AG08395 (cell line): ENCODE data around the gene CFAP299.

ENCODE experiments used
- DNase-seq: peaks from one replicate; pipeline ENCODE4 v3.0.0; 2012; ENCODE audit warnings: mixed read lengths, low spot score

CFAP299 gene

DNA sequence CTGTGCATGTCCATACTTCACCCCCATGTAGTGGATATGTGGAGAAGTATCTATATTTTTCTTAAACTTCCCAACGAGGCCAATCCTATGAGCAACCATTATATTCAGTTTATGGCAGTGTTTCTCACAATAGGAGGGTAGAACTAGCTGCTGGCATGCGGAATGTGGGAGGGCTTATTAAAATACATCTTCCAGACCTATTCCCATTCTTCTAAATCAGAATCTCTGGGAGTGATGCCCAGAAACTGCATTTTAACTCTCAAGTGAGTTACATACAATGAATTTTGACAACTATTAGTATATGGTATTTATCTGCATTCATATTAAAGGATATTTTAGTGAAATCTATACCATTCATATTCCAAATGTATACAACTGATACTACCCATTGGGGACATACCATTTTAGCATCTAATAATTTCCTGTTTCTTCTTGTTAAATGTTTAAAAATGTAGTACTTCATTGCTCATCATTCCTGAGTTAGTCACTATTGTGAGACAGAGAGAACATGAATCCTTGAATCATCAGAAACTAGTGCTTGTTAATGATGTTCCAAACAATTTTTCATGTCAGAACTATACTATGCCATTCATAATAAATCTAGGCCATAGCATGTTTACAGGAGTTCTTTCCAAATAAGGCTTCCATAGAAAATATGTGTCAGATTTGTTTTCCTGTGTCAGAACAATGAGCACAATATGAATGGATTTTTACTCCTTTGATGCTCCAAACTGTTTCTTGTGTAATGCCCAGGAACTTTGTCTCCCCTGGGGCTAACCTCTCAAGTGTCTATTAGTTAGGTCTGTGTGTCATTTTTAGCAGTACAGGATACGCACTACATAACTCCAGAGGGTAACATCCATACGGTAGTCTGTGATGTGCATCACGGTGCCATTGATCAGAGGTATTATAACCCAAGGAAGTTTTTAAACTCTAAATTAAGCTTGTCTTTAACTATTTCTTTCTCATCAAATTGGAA lies 496.1 kb downstream of the CFAP299 start:
- DNase-seq: peak; percentile 3

DNA sequence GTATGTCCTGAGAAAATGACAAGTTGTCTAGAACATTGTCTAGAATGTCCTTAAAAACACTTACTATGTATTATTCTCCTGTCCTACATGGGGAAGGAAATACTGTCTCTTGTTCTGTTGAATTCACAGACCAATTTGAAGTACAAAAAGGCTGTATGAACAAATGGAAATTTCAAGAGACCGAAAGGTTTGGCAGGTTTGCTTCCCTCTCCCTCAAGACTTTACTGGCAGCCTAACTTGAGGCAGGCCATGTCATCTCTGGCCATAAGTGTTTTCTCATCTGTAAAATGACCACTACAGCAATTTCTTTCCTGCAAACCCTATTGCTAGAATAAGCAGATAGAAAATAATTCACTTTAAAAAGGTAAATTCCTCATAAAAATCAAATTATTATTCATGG lies 503.8 kb downstream of the CFAP299 start:
- DNase-seq: no peak

DNA sequence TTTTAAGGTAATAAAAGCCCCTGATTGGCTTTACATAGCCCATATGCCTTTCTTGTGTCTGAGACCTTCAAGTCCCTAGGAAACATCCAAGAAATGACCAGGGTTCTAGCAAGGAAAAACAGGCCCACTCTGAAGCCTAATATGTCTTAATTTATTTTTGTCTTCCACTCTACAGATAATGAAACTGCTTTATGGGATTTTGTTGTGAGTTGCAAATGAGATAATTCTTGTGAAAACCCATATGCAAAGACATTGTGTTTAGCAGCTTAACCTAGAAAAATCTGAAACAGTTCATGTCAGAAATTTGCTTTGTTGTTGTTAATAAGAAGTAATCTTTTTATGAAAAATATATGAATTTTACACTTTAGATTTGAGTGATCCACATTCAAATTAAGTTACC lies 504.3 kb downstream of the CFAP299 start:
- DNase-seq: no peak

DNA sequence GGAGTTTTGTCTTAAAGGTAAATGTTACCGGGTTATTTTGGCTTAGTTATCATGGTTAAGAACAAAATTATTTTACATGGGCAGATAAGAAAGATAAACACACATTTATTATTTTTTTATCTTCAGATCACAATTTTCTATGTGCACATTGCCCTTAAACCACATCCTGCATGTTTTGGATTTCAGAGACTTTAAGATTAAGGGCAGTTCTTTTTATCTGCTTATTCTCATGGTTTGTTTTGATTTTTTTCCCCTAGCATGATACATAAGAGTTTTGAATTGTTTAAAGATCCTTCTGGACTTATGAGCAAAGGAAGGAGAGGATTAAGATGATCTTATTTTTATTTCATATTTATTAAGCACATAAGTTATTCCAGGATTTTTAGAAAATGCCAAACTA lies 504.9 kb downstream of the CFAP299 start:
- DNase-seq: no peak

DNA sequence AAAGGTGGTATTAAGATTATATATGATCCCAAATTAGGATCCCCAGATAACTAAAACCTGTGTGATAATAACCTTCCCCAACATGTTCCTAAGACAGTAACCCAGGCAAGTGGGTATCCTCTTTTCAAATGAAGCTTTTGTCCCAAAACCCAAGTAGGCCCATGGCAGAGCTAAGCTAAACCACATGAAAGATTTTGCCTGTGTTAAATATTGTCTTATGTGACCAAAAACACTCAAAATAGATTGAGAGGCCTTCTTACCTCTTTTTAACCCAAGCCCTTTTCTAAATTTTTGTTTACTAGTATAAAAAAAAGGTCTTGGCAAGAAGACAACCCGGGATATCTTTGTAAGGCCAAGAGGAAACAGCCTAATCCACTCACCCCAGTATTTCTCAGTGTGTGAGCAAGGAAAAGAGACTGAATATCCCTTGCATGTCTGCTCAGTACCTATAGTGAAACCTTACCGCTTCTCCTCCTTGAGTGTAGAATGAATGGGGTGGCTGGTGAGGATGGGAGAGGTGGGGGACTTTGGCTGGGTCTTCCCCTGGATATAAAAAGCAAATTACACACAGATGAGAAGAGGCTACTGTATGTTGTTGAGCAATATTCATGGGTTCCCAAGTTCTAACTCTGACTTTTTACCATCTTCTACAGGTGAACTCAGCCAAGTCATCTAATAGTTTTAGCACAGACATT lies 506.2 kb downstream of the CFAP299 start:
- DNase-seq: no peak

DNA sequence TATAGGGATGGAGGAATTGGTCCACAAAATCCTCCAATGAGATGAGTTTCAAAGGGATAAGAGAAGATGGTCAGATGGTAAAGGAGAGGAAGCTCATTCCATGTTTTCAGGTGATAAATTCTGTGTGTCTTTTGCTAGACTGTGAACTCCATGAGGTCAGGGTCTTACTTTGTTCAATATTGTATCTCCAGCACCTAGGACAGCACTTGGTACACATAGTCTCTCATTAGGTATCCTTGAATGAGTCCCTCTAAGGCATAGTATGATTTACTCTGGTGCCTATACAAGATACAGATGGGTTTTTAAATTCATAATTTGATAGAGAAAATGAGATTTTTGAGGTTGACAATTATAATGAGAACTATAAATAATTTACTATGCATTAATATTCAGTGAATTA lies 510.7 kb downstream of the CFAP299 start:
- no peak for DNase-seq

DNA sequence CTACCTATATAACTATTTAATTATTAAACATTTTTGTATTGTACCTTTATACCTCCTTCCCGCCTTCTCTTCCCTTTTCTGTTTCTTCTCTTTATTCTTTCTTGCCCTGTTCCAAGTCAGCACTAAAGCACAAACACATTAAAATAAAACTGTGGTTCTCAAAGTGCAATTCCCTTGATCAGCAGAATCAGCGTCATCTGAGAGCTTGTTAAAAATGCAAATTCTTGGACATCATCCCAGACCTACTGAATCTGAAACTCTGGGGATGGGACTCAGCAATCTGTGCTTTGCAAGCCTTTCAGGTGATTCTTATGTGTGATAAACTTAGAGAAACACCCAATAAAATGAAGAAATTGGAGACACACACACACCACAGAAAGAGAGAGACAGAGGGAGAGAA lies 516.5 kb downstream of the CFAP299 start:
- no peak for DNase-seq

DNA sequence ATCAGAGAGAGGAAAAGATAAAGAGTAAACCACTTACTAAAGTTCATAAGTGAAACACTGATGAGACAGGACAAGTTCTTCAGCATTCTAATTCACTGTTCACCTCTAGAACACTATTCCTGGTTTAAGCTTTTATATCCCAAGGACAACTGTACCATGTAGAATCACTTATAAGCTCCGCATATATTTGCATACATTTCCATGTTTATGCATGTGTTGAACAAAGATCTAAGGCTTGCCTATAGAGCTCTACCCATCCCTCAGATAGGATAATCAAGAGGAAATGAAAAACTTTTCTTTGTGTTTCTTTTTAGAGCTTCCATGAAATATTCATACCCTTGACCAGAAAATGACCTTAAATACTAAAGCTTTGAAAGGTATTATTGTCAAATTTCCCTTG lies 538.0 kb downstream of the CFAP299 start:
- DNase-seq: no peak

DNA sequence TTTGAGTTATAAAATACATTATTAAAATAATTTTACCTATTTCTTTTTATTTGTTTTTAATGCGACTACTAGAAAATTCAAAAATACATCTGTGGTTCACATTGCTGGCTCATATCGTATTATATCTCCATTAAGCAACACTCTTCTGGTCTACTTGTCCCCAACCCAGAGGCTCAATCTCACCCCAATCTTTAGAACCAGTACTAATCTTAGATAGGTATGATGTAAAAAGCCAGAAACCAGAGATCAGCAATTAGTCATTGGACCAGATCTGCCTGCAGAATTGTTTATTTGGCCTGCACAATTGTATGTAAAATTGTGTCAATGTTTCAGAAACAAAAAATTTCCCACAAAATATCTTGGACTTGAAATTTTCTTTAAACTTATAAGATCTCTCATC lies 539.4 kb downstream of the CFAP299 start:
- no peak for DNase-seq

DNA sequence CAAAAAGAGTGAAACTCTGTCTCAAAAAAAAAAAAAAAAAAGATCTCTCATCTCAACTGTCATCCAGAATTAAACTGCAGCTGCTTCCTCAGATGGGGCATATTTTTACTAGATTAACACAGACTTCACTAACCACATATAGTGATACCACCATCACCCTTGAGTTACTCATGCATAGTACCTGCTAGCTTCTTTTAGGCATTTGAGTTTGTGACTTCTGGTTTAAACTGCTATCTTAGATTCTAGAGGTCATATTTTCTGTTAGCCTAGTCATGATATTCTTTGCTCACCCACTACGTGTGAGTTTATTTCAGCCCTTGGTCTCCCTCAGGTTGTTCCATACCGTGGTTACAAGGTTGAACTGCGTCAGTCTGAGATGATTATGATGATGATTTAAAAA lies 540.1 kb downstream of the CFAP299 start:
- no peak for DNase-seq

DNA sequence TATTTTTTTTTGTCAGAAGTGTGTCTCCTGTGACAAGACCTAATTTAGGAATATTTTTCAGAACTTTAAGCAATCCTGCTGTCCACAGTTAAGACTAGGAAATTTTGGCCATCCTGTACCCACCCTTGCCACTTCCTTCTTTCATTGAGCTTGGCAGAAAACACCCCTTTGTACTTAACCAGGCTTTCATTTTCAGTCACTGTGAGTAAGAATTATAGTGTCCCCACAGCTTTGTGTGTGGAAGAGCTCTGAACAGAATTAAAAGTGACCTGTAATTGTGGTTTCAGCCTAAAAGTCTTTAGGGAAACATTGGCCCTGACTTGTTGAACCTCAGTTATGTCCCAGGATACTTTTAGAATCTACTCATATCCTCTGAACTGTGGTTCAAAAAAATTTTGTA lies 541.3 kb downstream of the CFAP299 start:
- no peak for DNase-seq

DNA sequence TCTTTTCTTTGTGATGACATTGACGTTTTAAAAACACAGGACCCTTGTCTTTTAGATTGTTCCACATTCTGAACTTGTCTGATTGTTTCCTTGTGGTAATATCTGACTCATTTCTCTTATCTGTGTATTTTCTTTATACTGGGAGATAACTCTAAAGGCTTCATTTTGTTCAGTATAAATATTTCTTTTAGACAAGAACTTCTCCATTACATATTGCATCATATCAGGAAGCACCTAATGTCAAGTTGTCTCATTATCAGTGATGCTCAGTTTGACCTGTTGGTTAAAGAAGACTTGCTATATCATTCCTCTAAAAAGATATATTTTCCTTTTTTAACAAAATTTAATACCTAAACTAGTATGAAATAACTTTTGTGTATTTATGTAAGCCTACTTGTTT lies 542.7 kb downstream of the CFAP299 start:
- no peak for DNase-seq

DNA sequence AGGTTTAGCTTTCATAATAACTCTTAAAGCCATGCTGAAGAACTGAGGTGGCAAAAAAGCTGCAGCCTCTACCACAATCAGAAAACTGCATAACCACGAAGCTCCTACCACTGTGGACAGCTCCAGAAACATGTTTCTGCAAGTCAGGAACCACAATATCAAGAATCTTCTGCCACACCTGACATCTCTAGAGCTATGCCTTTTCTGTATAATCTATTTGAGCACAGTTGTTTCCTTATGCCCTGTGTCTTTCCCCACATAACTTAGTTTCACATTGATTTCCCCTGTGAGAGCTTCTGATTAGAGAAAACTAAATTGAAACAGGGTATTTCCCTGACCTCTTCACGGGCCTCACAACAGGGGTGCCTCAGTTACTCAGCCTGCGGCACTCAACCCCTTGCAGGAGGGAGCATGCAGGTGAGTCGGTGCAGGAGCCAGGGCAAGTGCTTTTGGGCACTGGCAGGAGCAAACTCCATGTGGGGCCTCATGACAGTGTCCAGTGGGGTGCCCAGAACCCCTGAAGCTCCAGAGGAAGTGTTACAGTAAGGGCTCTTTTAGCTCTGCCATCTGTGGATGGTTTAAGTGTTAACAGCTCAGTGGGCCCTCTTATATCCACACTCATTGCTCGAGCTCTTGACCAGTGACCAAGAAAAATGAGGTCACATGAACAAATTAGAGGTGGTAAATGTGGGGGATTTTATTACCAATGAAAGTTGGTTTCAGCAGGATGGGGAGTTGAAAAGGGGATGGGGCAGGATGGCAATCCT lies 562.2 kb downstream of the CFAP299 start:
- no peak for DNase-seq

DNA sequence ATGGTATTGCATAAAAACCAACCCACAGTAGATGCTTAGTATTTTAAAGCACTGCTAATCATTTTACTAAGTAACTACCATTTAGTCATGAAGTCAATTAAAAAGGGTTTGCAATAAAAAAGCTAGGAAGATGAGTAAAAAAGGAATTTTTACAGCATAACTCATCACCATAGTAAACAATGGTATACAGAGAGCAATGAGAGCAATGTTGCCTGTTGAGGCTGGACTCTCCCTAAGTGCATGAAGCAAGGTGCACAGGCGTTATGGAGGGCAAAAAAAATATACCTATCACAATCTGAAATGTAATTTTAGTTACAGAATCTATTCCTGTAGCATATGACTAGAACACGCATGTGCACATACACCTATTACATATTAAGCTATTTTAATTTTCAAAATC lies 565.4 kb downstream of the CFAP299 start:
- no peak for DNase-seq

DNA sequence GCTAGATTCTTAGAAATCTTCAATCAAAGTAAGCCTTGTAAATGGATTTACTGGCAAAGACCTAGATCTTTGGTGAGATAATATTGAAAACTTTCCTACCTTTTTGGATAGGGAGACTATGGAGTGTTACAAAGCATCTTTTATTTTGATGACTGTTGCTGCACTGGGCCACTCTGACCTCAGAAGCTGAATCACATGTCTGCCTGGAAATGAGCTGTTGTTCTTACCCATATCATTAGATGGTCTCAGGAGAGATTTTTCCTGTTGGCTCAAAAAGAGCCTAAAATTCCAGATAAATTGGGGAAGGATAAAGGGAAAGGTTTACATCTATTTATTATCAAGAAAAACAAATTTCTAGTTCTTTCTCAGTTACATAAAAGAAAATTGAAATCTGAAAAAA lies 567.5 kb downstream of the CFAP299 start:
- no peak for DNase-seq

DNA sequence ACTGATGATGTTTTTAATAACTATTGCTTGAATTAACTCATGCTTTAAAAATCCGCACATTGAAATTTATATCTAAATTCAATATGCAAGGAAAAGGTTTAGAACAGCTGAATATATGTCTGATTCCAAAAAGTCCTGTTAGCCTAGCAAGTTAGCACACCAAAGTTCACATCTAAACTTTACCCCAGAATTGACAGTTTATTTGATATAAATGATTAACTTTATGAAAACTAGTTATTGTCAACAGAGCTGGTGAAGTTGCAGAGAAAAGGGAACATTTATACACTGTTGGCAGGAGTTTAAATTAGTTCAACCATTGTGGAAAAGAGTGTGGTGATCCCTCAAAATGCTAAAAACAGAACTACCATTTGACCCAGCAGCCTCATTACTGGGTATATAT lies 574.4 kb downstream of the CFAP299 start:
- DNase-seq: no peak

DNA sequence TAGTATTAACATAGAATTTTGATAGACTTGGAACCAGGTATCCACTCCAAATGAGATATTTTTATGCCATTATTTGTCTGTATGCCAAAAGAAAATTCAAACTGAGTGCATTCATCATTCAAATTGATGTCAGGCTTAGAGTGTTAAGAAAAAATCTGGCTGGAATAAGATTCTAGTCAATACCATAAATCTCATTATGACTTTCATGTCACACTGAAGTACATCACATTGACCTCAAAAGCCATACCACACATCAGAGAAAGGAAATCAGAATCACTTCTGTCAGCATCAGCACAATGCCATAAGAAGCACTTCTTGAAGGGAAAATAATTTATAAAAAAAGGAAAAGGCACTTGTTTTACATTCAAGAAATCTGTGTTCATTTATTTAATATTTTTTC lies 575.9 kb downstream of the CFAP299 start:
- DNase-seq: no peak

DNA sequence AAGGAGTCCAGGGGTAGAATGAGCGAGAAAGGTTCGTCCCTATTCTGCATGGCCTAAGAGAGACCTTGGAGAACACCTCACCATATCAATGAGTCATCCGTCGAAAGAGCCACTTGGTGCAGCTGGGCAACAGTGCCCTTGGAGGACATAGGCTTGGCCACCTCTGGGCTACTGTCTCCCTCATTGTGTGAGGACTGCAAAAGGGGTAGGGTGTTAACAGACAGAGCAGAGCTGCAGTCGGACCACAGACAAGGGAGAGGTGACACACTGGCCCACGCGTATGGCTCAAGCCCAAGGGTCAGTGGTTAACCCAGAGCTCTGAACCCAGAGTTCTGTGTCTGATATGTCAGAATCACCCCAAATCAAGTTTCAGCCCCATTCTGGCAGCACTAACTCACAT lies 576.8 kb downstream of the CFAP299 start:
- DNase-seq: no peak

DNA sequence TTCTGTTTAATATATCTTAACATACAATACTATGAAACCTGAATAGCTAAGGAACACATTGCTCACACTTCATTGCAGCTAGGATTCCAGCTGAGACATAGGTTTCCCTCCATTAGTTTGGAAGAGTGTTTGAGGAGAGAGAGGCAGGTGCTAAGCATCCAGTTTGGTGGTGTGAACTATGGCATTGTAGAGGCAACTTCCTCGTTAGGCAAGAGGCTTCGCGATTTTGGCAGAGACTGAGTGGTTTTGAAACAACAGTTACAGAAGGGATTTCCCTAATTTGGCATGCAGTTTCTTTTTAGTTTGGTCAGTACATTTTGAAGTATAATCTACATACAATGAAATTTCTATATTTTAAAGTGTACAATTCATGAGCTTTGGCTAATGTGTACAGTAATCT lies 577.9 kb downstream of the CFAP299 start:
- no peak for DNase-seq

DNA sequence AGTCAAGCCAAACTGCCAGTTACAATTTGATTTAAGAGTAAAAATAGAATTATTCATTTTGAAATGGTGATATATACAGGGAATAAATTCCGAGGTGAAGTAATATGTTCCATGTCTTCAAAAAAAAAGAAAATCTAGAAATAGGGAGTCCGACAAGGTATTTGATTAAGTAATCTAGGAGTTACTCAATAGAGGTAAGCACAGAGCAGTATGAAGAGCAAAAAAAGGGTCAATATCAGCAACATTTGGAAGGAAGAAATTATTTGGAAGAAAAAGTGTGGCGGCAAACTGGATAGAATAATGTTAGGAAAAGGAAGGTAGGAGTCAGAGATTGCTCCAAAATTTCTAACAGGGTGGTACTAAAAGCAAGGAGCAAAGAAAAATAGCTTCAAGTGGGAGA lies 581.2 kb downstream of the CFAP299 start:
- DNase-seq: no peak

DNA sequence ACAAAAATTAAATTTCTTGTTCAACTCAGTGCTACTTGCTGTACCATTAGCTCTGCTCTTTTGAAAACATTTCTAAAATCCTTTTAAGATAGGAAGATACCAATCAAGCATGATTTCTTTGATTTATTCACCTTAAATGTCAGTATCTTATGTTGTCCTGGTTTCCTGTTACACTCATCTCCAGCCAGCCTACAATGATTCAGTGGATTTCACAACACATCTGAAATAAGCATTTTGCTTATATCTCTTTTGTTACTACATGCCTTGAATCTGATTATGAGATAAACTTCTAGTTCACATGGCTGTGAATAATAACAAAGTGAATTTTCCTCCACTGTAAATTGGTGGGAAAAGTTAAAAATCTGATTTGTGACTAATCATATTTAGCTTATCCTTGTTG lies 582.5 kb downstream of the CFAP299 start:
- no peak for DNase-seq

DNA sequence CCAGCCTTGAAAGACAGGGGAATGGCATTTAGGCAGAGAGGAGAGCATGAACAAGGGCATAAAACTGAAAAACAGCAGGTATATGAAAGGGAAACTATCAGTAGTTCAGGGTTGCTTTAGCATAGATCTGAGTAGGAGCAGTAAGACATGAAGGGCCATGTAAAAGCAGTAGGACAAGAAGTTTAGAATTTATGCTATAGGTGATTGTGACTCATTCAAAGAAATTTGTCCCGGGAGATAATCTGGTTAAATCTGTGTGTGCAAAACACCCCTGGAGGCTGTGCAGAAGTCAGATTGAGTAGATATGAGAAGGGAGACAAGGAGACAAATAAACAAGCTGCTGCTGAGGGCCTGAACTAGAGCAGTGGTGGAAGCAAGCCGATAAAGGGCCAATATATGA lies 585.9 kb downstream of the CFAP299 start:
- DNase-seq: no peak

DNA sequence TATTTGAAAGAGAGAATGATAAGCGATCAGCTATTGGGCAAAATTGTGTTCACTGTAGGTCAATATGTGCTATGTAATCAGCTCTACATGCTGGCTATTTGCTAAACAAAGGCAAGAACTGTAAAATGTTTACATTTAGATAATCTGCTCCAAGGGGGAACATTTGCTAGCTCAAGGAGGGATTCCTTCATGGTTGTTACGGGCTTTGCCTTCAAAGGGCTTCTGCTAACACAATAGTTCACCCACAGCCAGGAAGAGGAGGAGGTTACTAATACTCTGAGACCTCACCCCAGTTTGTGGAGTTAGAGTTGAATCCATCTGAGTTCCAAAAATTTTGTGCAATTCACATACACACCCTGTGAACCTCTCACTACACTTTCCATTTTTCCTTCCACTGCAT lies 587.4 kb downstream of the CFAP299 start:
- no peak for DNase-seq
